ENCODE results near the gene PCDHGA1. TPM values are rescaled to one million over a fixed set of nuclear protein-coding genes. Genes with fewer than 3 reads are reported as not detected.
A peak's percentile ranks its signal among the peaks of the same experiment; 100 is the strongest.
"Not testable (repeated sequence)": the region's sequence is repeated elsewhere in the genome, so short reads cannot be mapped to it uniquely, and the experiment has no call there.

Gene PCDHGA1
- polyA plus RNA-seq, 1 experiment: 1.8 TPM

DNA sequence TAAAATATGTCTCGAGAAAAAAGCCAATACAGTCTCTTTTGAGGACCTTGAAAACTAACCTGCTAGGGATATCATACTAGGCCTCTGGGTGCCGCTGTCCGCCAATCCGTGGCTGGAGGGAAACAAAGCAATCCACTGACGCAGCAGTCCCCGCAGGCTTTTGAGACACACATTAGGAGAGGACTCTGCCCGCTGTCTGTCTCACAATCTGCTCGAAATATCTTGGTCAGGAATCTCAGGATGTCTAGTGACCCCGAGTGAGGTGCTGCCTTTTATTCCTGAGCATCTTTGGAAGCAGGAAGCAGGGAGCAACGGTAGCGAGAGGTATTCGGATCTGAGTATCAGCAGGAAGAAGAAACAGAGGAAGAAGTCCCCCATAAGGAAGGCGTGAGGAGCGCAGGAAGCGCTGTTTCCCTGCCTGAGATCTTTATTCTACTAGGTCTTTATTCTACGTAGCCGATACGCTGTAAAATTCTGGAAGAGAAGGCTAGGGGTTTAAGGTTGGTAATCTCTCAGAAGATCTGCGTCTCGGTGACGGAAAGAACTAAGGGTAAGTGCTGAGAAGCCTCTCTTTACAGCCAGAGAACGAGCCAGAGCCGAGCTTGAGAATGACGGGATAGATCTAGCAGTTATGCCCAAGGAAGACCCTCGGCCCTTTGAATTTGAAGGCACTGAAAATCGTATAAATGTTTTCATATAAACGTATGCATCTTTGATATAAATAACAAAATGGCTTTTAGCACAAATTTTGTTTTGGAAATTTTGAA, 4.0 kb upstream of the PCDHGA1 start:
- no peaks in the 10 kb centered on the region for H3K36me3 ChIP-seq (ENCODE audit: control insufficient read depth, insufficient read depth, low read length)
- H3K27me3 ChIP-seq (ENCODE audit: control insufficient read depth, insufficient read depth, low read length): peaks cover 5% of the 10 kb centered on the region; the same call in 1 of the 2 replicates
- H3K4me3 ChIP-seq (ENCODE audit: low read depth, low read length): peak overlapping the region; percentile 29
- no peak for DNase-seq (ENCODE audit: low read depth)
- TF ChIP-seq, protein P1, sequence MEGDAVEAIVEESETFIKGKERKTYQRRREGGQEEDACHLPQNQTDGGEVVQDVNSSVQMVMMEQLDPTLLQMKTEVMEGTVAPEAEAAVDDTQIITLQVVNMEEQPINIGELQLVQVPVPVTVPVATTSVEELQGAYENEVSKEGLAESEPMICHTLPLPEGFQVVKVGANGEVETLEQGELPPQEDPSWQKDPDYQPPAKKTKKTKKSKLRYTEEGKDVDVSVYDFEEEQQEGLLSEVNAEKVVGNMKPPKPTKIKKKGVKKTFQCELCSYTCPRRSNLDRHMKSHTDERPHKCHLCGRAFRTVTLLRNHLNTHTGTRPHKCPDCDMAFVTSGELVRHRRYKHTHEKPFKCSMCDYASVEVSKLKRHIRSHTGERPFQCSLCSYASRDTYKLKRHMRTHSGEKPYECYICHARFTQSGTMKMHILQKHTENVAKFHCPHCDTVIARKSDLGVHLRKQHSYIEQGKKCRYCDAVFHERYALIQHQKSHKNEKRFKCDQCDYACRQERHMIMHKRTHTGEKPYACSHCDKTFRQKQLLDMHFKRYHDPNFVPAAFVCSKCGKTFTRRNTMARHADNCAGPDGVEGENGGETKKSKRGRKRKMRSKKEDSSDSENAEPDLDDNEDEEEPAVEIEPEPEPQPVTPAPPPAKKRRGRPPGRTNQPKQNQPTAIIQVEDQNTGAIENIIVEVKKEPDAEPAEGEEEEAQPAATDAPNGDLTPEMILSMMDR (IDR thresholded peaks at IDR 0.05; ENCODE audit: insufficient read depth, low read depth, low read length): peak; percentile 79
- CTCF ChIA-PET: interaction anchor here (0.6 to 11.7 kb wide), 6 partner anchors 12 to 237 kb away, joined by 3 to 85 read pairs (median 6); partner anchors contain the start of genes PCDHGA10 and PCDHGA2
- POLR2A ChIA-PET: no interaction called here

DNA sequence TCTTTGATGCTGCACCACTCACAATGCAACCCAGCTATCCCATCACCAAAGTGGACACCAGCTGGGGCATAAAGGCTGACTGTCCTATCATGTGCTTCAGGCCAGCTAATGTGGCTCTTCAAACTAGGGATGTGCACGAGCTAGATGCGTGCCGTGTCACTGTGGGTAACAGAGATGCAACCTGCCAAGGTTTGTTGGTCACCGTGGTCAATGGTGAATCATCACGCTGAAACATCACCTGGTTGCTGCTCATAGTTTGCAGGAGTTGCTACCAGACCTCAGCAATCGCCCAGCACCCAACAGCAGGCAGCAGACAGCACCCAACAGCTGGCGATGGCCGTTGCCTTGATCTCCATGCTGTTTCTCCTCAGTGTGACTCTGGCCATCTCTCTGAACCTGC, 2.1 kb upstream of the PCDHGA1 start:
- Histone ChIP-seq H3K27me3 (ENCODE audit: control insufficient read depth, insufficient read depth, low read length) (peaks cover 5% of the 10 kb centered on the region; the same call in 1 of the 2 replicates), H3K36me3 (ENCODE audit: control insufficient read depth, insufficient read depth, low read length) (no peaks in the 10 kb centered on the region), H3K4me3 (ENCODE audit: low read depth, low read length) (no peak overlapping the region)
- no peak for DNase-seq (ENCODE audit: low read depth)
- ChIA-PET CTCF (interaction anchor here (0.6 to 11.7 kb wide), 12 partner anchors 9 to 253 kb away, joined by 3 to 85 read pairs (median 4); partner anchors contain the start of genes PCDHB16, PCDHGA12, PCDHGA2 and PCDHGA5), POLR2A (interaction anchor here (1.9 kb wide), 1 partner anchor 8 kb away, joined by 4 read pairs; the partner anchor contains the start of gene TAF7)
- TF ChIP-seq, protein P1 (IDR thresholded peaks at IDR 0.05; ENCODE audit: insufficient read depth, low read depth, low read length): no peak

DNA sequence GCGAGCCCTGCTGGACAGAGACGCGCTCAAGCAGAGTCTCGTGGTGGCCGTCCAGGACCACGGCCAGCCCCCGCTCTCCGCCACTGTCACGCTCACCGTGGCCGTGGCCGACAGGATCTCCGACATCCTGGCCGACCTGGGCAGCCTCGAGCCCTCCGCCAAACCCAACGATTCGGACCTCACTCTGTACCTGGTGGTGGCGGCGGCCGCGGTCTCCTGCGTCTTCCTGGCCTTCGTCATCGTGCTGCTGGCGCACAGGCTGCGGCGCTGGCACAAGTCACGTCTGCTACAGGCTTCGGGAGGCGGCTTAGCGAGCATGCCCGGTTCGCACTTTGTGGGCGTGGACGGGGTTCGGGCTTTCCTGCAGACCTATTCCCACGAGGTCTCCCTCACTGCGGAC, 2.3 kb downstream of the PCDHGA1 start:
- CTCF ChIA-PET: interaction anchor here (0.6 to 2.2 kb wide), 4 partner anchors 11 to 231 kb away, joined by 3 to 12 read pairs (median 4); partner anchors contain the start of genes PCDHGA3 and PCDHGB6
- H3K36me3 ChIP-seq (ENCODE audit: control insufficient read depth, insufficient read depth, low read length); H3K4me3 ChIP-seq (ENCODE audit: low read depth, low read length); POLR2A ChIA-PET; DNase-seq (ENCODE audit: low read depth); H3K27me3 ChIP-seq (ENCODE audit: control insufficient read depth, insufficient read depth, low read length): not testable (repeated sequence)

DNA sequence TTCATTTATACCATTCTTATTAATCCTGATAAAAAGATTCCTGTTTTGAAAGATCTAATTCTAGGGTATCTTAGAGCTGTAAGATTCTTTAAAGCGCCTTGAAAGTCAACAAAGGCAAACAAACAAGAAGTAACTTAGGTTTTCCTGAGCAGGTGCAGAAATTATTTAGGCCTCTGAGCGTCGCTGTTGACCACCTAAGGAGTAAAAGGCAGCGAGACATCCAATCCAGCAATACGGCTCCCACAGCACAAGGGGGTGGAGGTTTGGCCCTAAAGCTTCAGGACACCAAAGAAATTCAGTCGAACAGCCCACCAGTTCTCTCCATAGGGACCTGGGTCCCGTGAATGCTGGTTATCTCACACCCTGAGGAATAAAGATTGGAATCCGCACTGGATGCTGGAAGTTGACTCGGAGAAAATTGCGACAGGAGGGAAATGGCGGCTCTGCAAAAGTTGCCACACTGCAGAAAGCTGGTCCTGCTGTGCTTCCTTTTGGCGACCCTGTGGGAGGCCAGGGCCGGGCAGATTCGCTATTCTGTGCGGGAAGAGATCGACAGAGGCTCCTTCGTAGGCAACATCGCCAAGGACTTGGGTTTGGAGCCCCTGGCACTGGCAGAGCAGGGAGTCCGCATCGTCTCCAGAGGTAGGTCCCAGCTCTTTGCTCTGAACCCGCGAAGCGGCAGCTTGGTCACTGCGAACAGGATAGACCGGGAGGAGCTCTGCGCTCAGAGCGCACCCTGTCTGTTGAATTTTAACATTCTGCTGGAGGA, 8.4 kb downstream of the PCDHGA1 start, which contains the start of gene PCDHGA2:
TSS of gene PCDHGA2 (plus strand) at position 223 of the 769 bp plus-strand sequence.
- no peaks in the 10 kb centered on the region for H3K27me3 ChIP-seq (ENCODE audit: control insufficient read depth, insufficient read depth, low read length)
- POLR2A ChIA-PET: no interaction called here
- CTCF ChIA-PET: interaction anchor here (0.6 to 2.9 kb wide), 27 partner anchors 9 to 281 kb away, joined by 3 to 37 read pairs (median 4); partner anchors contain the start of genes PCDHGA1, PCDHGA10, PCDHGA4 and PCDHGA6
- DNase-seq (ENCODE audit: low read depth): no peak
- peak within 1 kb of the TSS; percentile 38 for H3K4me3 ChIP-seq (ENCODE audit: low read depth, low read length)
- no peaks in the 10 kb centered on the region for H3K36me3 ChIP-seq (ENCODE audit: control insufficient read depth, insufficient read depth, low read length)
- TF ChIP-seq, protein P1 (IDR thresholded peaks at IDR 0.05; ENCODE audit: insufficient read depth, low read depth, low read length): peak; percentile 66

DNA sequence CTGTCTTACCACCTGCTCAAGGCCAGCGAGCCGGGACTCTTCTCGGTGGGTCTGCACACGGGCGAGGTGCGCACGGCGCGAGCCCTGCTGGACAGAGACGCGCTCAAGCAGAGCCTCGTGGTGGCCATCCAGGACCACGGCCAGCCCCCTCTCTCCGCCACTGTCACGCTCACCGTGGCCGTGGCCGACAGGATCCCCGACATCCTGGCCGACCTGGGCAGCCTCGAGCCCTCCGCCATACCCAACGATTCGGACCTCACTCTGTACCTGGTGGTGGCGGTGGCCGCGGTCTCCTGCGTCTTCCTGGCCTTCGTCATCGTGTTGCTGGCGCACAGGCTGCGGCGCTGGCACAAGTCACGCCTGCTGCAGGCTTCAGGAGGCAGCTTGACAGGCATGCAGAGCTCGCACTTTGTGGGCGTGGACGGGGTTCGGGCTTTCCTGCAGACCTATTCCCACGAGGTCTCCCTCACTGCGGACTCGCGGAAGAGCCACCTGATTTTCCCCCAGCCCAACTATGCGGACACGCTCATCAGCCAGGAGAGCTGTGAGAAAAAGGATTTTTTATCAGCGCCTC, 10.6 kb downstream of the PCDHGA1 start:
- POLR2A ChIA-PET; H3K36me3 ChIP-seq (ENCODE audit: control insufficient read depth, insufficient read depth, low read length); DNase-seq (ENCODE audit: low read depth); H3K27me3 ChIP-seq (ENCODE audit: control insufficient read depth, insufficient read depth, low read length); H3K4me3 ChIP-seq (ENCODE audit: low read depth, low read length): not testable (repeated sequence)
- CTCF ChIA-PET: interaction anchor here (1.3 to 2.1 kb wide), 2 partner anchors 10 to 21 kb away, joined by 3 to 4 read pairs; partner anchors contain the start of gene TAF7
